Stimulated activated CD8-positive, alpha-beta memory T cell treated with anti-CD3 and anti-CD28 coated beads, Interleukin-4, amount 100 ng/mL, for 48 hours (primary cell): ENCODE data around the gene MBNL2.

Experiments
- DNase-seq: peaks from one replicate; pipeline ENCODE4 v3.0.0-alpha.2; 2020

MBNL2 gene

GRCh38 chr13:97306106-97306505, 84.0 kb downstream of the MBNL2 start:
- DNase-seq: no peak

DNA sequence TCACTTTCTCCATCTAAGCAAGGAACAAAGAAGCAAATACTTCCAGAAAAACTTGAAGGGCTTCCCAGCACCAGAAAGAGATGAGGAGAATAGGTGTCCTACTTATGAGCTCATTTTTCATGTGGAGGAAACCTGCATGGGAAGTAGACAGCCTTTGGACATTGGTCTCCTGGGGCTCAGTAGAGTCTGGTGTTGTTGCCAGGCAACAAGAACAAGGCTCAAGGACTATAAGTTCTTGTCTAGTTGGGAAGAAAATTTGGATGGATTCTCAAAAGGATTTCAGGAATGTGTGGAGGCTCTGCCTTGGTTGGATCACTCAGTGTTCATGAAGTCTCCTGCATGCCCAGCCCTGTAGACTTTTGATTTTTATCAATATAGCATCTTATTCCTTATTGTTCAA, 84.5 kb downstream of the MBNL2 start:
- no peak for DNase-seq

DNA sequence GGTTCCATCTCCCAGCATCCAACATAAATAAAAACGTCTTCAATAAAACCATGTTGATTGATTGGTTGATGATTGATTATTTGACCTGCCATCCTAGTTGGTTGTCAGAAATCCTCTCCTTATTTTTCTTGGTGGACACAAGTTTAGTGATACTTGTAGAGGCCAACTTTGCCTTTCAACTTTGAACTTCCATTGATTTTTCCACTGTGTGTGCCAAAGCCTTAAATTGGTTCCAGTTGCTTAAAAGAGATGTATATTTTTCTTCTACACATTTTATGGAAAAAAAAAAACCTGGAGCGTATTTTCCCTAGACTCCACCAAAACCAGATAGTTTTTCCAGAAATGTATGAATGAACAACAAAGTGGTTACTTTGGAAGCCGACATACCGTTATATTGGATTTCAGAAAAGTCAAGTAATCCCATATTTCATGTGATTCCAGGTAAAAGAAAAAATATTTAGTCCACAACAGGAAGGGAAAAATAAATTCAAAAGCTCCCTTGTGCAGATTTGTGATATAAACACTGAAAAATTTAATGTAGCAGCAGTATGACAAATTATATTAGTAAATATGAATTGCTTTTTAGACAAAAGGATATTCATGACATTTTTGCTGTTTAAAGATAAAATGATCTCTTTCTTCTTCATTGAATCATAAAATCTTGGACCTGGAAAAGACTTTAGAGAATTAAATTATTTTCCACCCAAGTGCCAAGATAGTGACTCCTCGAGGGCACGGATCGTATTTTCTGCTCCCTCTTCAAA, 85.2 kb downstream of the MBNL2 start:
- no peak for DNase-seq

DNA sequence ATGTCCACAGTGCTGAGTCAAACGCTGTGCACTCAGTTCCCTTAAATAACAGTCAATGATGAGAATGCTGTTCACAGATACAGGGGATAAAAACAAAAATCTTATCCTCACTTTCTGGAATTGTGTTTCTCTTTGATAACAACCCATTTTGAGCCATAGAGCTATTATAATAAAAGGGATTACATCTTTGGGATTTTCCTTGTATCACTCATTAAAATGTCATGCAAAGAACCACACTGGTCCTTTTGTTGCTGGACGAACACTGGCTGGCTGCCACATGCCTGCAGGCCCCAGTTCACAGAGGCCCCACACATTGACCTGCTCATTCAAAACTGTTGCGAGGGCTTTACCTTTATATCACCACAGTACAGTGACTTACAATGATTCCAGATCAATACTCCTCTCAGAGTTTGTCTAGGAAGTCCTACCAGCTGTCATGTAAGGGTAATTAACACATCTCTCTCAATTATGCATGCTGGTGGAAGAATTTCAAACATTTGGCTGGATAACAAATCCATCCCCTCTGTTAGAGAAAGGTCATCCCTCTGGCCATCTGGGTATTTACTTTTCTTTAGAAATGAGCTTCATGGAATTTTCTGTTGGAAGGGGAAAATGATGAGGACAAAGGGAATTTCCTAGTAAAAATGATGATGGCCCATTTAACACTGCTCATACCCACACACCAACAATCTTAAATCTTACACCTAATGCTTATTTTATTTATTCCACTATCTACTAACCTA, 85.9 kb downstream of the MBNL2 start:
- DNase-seq: no peak

GRCh38 chr13:97308735-97309429, 86.7 kb downstream of the MBNL2 start:
- DNase-seq: no peak

DNA sequence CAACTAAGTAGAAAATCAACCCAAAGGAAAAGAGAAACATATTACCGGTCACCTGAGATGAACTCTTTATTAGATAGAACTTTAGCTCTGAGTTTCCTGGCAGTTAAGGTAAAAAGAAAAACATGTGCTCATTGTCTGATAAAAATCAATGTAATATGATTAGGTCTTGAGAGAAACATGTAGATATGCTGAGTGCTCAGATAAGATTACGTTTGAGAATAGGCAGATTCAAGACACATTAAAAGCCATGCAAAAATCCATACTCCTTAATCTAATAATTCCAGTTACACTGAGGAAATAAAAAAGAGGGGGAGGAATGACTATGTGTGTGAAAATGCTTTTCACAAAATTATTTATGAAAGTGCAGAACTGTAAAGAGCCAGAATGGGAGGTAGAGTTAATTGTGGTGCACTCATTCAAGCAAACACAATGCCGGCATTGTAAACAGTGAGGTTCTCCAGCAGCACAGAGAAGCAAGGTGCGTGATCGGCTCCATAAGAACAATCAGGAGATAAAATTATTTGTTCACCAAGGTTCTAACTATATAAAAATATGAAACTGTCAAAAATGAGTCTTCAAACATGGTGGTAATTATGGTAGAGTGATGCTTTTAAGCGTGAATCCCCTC, 88.8 kb downstream of the MBNL2 start:
- DNase-seq: no peak

GRCh38 chr13:97311956-97312355, 89.8 kb downstream of the MBNL2 start:
- DNase-seq: no peak

GRCh38 chr13:97313551-97314260, 91.6 kb downstream of the MBNL2 start:
- no peak for DNase-seq

DNA sequence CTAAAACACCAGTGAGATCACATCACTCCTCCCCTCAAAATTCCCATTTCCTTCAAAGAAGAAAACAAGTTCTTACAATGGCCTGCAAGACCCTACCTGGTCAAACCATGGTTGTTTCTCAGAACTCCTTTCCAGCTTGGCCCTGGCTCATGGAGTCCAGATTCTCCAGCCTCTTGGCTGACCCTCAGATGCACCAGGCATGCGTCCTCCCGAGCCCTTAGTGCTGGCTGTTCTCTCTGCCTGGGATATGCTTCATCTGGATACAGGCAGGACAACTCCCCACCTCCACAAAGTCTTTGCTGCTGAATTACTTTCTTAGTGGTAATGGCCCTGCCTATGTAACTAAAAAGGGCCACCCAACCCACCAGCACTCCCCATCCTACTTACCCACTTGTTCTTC, 94.3 kb downstream of the MBNL2 start:
- DNase-seq: no peak

- no peak for DNase-seq
These were observed 95.8 kb downstream of the MBNL2 start for GRCh38 chr13:97317933-97318332.

DNA sequence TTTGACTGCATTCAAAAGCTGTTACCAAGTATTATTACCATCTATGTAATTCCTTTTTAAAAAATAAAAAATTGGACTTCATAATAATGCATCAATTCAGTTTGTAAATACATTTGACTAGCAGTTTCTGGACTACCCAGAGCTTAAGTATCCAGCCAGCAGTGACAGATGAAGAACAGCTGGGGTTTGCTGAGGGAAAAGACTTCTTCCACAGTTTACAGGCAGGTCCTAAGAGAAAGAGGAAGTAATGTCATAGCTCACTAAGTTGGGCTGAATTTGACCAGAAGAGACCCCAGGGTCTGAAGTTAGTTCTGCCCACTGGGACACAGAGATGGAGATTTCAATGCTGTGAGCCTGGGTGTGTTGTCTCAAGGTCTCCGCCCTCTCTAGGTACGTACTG, 96.4 kb downstream of the MBNL2 start:
- DNase-seq: no peak

GRCh38 chr13:97319113-97319720, 97.1 kb downstream of the MBNL2 start:
- no peak for DNase-seq

DNA sequence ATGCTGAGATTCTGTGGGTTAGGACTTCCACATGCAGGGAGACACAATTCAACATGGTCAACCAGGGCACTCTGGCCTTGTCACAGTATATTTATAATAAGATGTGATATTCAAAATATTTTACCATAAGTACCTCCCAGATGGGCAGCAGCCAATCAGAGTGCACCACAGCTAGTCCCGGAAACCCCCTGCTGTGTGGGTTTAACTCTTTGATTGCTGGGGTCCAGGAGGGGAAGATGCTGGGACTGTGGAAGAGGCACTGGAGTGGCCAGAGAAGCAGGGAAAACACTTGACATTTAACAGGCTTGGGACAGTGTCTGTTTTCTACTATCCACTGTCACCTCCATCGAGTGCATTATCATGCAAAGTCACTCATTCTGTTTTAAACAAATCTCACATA, 99.0 kb downstream of the MBNL2 start:
- no peak for DNase-seq

- DNase-seq: no peak
These were observed 99.6 kb downstream of the MBNL2 start for GRCh38 chr13:97321616-97322321.

GRCh38 chr13:97322740-97323342, 100.7 kb downstream of the MBNL2 start:
- DNase-seq: no peak

GRCh38 chr13:97324115-97324514, 102.0 kb downstream of the MBNL2 start:
- no peak for DNase-seq

DNA sequence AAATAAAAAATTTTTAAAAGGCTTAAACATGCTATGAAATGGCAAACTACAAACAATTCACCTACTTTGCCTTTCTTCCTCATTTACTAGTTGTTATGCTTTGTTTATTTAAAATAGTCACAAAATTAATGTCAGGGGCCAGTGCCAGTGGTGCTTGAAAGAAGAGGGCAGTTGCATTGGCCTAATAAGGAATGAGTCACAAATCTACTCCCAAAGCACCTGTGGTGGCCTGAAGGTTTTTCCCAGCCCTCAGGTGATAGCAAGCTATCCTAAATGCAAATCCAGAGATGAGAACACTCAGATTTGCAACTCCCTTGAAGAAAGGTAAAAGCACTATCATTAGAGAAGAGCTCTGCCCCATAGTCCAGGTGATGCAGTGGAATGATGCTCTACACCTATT, 103.6 kb downstream of the MBNL2 start:
- no peak for DNase-seq

GRCh38 chr13:97327086-97327485, 105.0 kb downstream of the MBNL2 start:
- DNase-seq: no peak

DNA sequence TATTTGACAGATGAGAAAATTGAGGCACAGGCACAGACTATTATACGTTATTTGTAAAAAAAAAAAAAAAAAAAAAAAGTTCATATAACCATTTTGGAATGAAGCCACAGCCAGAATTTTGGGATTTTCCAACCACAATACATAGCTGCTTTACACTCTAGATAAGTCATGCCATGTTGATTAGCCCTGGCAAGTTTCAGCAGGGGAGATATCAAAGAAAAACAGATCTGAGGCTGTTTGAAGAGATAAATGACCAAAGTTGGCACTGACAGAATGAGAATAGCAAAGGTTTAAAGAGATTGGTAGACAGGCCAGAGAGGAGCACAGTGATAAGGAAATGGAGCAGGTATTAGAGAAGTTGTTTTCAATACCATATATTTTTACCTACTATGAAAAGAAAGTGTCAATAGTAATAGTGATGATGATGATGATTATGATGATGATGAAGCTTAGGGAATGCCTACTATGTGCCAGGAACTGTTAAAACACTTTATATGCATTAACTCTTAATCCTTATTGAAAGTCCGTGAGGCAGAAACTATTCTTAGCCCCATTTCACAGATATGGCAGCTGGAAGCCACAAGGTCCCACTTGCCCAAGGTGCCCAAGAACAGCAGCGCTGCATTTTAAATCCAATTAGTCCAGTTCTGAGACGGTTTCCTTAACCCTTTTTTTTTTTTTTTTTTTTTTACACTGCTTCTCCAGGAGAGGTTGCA, 105.5 kb downstream of the MBNL2 start:
- no peak for DNase-seq

DNA sequence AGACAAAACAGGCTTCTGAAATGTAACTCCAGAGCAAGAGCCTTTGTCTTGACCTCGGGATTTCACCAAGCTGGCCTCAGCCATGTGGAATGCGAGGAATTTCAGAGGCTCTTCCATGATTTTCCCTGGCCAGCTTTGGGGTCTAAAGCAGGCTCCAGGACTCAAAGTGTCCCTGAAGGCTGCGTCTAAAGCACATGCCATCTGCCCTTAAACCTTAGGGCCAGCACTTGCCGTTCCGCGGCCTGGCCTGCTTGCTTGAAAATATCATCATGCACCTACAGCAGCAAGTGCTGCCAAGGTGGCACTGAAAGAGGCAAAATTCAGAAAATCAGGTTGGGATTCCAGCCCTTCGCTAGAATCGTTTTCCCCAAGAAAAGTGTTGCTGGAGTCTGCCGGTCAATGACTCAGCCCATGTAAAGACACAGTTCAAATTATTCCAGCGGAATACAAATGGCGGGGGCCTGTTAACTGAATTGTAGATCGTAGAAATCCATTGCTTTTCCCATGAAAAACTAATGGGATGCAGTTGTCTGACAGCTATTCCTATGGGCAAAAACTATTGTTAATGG, 106.2 kb downstream of the MBNL2 start:
- no peak for DNase-seq
